CD8-positive, alpha-beta memory T cell (primary cell): ENCODE data around the gene LCN15. TPM values are rescaled to one million over a fixed set of nuclear protein-coding genes. Genes with fewer than 3 reads are reported as not detected.

Source experiments
- CTCF ChIA-PET: fragments of 350-600 bp; sonication (Branson Sonifier 250); formaldehyde crosslinking; loops from one replicate; lab custom pipeline; 2021; ENCODE audit warnings: antibody characterized with exemption; lab: Charles Lee
- POLR2A ChIA-PET: fragments of 350-600 bp; sonication (Branson Sonifier 250); formaldehyde crosslinking; loops from one replicate; lab custom pipeline; 2021; ENCODE audit warnings: antibody characterized with exemption; lab: Charles Lee
- DNase-seq, 5 donors: peaks; one replicate each; pipeline versions ENCODE4 v3.0.0 to v3.0.0-alpha.2; 2020 to 2022; ENCODE audit warnings: mixed read lengths in 1 of 5
- H3K27ac ChIP-seq: one replicate; pipeline ENCODE4 v1.7.0; 2013; ENCODE audit warnings: low read depth, mild to moderate bottlenecking, low read length, moderate library complexity
- H3K27me3 ChIP-seq: 2 replicates; pipeline ENCODE4 v1.7.0; 2013; ENCODE audit warnings: low read length, mild to moderate bottlenecking; ENCODE audit not compliant: insufficient read depth, poor library complexity, severe bottlenecking
- H3K36me3 ChIP-seq: 2 replicates; pipeline ENCODE4 v1.7.0; 2013; ENCODE audit warnings: mild to moderate bottlenecking, low read length, moderate library complexity; ENCODE audit not compliant: insufficient read depth
- H3K4me1 ChIP-seq: 2 replicates; pipeline ENCODE4 v1.7.0; 2013; ENCODE audit warnings: mild to moderate bottlenecking, low read length, moderate library complexity; ENCODE audit not compliant: insufficient read depth
- H3K4me3 ChIP-seq: 2 replicates; pipeline ENCODE4 v1.7.0; 2013; ENCODE audit warnings: mild to moderate bottlenecking, low read length
- H3K9me3 ChIP-seq: 2 replicates; pipeline ENCODE4 v1.7.0; 2013; ENCODE audit warnings: mild to moderate bottlenecking, low read length
- H3K27ac Mint-ChIP-seq, 8 donors: one replicate each; pipeline ENCODE4 v1.8.0; 2020 to 2021; ENCODE audit warnings: mixed read lengths in 8 of 8, mild to moderate bottlenecking in 6 of 8, inconsistent platforms in 3 of 8, moderate library complexity in 3 of 8
- H3K27me3 Mint-ChIP-seq, 2 donors: one replicate each; pipeline ENCODE4 v1.8.0; 2020 to 2021; ENCODE audit warnings: mixed read lengths in 2 of 2, mild to moderate bottlenecking in 1 of 2, moderate library complexity in 1 of 2
- H3K36me3 Mint-ChIP-seq, 3 donors: one replicate each; pipeline ENCODE4 v1.8.0; 2020 to 2021; ENCODE audit warnings: mixed read lengths in 3 of 3, inconsistent platforms in 1 of 3, mild to moderate bottlenecking in 1 of 3
- H3K4me1 Mint-ChIP-seq, 3 donors: one replicate each; pipeline ENCODE4 v1.8.0; 2020 to 2021; ENCODE audit warnings: mixed read lengths in 3 of 3, inconsistent platforms in 1 of 3, mild to moderate bottlenecking in 1 of 3
- H3K4me3 Mint-ChIP-seq, 7 donors: one replicate each; pipeline ENCODE4 v1.8.0; 2020 to 2021; ENCODE audit warnings: mixed read lengths in 7 of 7, mild to moderate bottlenecking in 6 of 7, moderate library complexity in 4 of 7, inconsistent platforms in 2 of 7
- H3K9me3 Mint-ChIP-seq, 5 donors: one replicate each; pipeline ENCODE4 v1.8.0; 2020 to 2022; ENCODE audit warnings: mixed read lengths in 5 of 5, mild to moderate bottlenecking in 3 of 5, moderate library complexity in 2 of 5, inconsistent platforms in 1 of 5
- polyA plus RNA-seq: library from polyadenylated mRNA; unstranded; fragments of 300-500 nt; fragmentation: Illumina TruSeq; gene quantifications from one replicate; pipeline ENCODE4 v1.2.3, GENCODE V29; 2021
- total RNA-seq, 2 experiments: library from RNA; stranded (reverse); gene quantifications; one replicate each; pipeline ENCODE4 v1.2.3, GENCODE V29; 2021

The LCN15 gene
- total and polyA plus RNA-seq, 3 experiments from 2014 or later: not detected

DNA sequence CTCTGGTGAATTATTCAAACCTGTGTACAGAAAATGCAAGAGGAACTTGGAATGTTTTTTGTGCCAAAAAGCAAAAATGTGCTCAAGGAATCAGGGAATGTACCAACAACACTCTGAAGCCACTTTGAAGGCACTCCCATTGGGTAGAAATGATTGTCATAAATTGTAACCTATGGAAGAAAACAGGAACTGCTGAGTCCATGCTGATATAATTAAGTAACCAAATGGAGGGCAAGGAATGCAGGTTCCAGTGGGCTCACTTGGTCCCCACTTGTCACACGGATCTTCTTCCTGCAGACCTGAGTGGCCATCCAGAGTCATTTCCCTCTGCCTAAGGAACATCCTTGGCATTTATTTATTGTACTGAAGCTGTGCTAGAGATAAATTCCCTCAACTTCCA, 13.1 kb downstream of the LCN15 start:
- Histone ChIP-seq H3K9me3 (peaks cover 9% of the 10 kb centered on the region), H3K27ac (no peak overlapping the region), H3K4me3 (no peak overlapping the region), H3K36me3 (no peaks in the 10 kb centered on the region), H3K27me3 (no peaks in the 10 kb centered on the region), H3K4me1 (no peaks in the 10 kb centered on the region)
- H3K9me3 Mint-ChIP-seq: peaks cover 15 to 21% (median 19%) of the 10 kb centered on the region in 5 donors
- no peaks in the 10 kb centered on the region for H3K4me1 Mint-ChIP-seq
- H3K27ac Mint-ChIP-seq: no peak overlapping the region
- peaks cover 8 to 18% of the 10 kb centered on the region in 2 donors for H3K27me3 Mint-ChIP-seq
- DNase-seq: no peak
- ChIA-PET POLR2A (no interaction called here), CTCF (interaction anchor here (1.2 kb wide), 1 partner anchor 15 kb away, joined by 3 read pairs; no protein-coding TSS in a partner anchor)
- peaks cover 0 to 12% (median 0%) of the 10 kb centered on the region in 3 donors for H3K36me3 Mint-ChIP-seq
- no peak overlapping the region for H3K4me3 Mint-ChIP-seq

DNA sequence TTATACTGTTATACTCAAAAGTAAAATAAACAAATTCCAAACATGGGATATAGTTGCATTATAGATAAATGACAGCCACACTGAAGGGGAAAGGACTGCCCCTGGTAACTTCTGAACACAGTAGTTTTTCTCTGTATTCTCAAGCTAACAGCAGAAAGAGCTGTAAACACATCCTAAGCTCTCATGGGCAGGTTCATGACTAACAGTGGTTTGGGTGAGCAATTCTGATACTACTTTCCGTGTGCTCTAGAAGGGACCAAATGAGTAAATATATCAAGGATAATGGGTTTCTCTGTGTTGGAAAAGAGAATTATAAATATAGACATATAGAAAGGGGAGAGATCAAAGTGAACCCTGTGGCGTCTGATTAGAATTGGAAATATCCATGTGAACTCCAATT, 13.8 kb downstream of the LCN15 start:
- ChIA-PET CTCF (no interaction called here), POLR2A (no interaction called here)
- peaks cover 9% of the 10 kb centered on the region for H3K9me3 ChIP-seq
- Mint-ChIP-seq H3K27ac (peak overlapping the region in 1 of 8 donors; percentile 54), H3K4me1 (no peaks in the 10 kb centered on the region), H3K9me3 (peaks cover 15 to 21% (median 16%) of the 10 kb centered on the region in 5 donors), H3K36me3 (peaks cover 0 to 12% (median 0%) of the 10 kb centered on the region in 3 donors), H3K27me3 (peaks cover 8 to 12% of the 10 kb centered on the region in 2 donors), H3K4me3 (no peak overlapping the region)
- H3K4me3 ChIP-seq: no peak overlapping the region
- no peaks in the 10 kb centered on the region for H3K27me3 ChIP-seq
- no peaks in the 10 kb centered on the region for H3K36me3 ChIP-seq
- no peak for DNase-seq
- no peaks in the 10 kb centered on the region for H3K4me1 ChIP-seq
- H3K27ac ChIP-seq: no peak overlapping the region

DNA sequence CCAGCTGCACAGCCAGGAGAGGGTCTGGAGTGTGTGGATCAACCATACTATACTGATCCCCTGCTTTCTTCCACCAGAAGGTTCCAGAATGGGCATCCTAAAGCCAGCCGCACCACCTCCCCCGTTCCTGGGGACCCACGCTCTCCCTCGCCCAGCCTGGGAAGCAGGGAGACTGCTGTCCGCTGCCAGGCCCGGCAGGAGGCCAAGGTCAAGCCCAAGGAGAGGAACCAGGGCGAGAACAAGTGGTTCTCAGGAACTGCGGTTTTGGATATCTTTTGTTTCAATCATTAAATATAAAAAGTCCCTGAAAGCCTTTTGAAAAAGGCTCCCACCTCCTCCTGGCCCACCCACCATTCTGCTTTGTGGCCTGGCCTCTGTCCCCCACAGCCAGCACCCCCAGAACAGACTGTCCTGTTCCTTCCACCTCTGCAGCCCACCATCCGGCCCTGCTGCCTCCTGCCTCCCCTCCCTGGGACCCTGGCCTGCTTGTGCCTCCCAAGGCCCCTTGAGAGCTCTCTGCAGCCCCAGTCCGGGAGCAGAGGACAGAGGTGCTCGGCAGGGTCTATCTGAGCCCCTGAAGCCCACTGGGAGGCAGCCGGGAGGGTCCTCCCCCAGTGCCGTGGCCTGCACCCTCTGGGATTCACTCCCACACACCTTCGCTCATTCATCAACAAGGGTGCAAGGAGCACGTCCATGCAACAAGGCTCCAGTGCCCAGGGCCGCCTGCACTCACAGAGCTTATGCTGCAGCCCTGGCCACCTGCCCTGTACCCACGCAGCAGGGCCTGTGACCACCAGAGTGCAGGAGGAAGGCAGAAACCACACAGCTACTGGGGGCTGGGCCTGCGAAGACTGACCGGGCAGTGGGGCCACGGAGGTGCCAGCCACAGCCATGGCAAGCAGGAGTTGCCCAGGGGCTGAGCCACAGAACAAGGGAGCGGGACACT, 15.4 kb downstream of the LCN15 start:
- Mint-ChIP-seq H3K9me3 (peaks cover 14 to 21% (median 15%) of the 10 kb centered on the region in 5 donors), H3K27me3 (peaks cover 8 to 10% of the 10 kb centered on the region in 2 donors), H3K4me1 (no peaks in the 10 kb centered on the region), H3K36me3 (peaks cover 0 to 12% (median 0%) of the 10 kb centered on the region in 3 donors), H3K27ac (no peak overlapping the region), H3K4me3 (no peak overlapping the region)
- no peak for DNase-seq
- H3K36me3 ChIP-seq: no peaks in the 10 kb centered on the region
- H3K27me3 ChIP-seq: no peaks in the 10 kb centered on the region
- POLR2A ChIA-PET: no interaction called here
- H3K4me3 ChIP-seq: no peak overlapping the region
- no peak overlapping the region for H3K27ac ChIP-seq
- H3K9me3 ChIP-seq: peaks cover 9% of the 10 kb centered on the region
- H3K4me1 ChIP-seq: no peaks in the 10 kb centered on the region
- CTCF ChIA-PET: interaction anchor here (1.3 kb wide), 1 partner anchor 9 kb away, joined by 3 read pairs; the partner anchor contains the start of gene LCN8

DNA sequence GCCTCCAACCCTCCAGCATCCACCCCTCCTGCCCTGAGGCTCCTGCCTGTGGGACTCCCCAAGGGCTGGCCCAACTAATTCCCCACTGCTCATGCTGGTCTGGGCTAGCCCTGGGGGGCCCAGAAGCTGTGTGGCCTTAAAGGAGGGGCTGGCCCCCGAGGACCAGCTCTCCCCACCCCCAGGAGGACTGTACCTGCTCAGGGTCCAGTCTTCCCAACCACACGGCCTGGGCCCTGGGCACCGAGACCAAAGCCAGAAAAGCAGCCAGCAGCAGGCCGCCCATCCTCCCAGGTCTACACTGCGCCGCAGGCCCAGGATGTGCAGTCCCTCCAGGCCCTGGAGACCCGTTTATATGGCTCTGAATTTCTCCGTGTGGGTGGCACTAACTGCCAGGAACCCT, 16.1 kb downstream of the LCN15 start, which contains the start of gene LCN6:
LCN6 (minus strand) TSS at position 325 of the 400 bp plus-strand sequence; CDS start at position 283, 42 bp downstream.
- no peak within 1 kb of the TSS for H3K27ac Mint-ChIP-seq
- CTCF ChIA-PET: interaction anchor here (1.3 kb wide), 1 partner anchor 10 kb away, joined by 3 read pairs; the partner anchor contains the start of gene LCN8
- Histone ChIP-seq H3K4me3 (no peak within 1 kb of the TSS), H3K27ac (no peak within 1 kb of the TSS), H3K27me3 (no peaks in the 10 kb centered on the region), H3K36me3 (no peaks in the 10 kb centered on the region), H3K9me3 (peaks cover 9% of the 10 kb centered on the region), H3K4me1 (no peaks in the 10 kb centered on the region)
- H3K4me1 Mint-ChIP-seq: no peaks in the 10 kb centered on the region
- H3K9me3 Mint-ChIP-seq: peaks cover 14 to 21% (median 15%) of the 10 kb centered on the region in 5 donors
- no peak within 1 kb of the TSS for H3K4me3 Mint-ChIP-seq
- H3K36me3 Mint-ChIP-seq: peaks cover 0 to 12% (median 0%) of the 10 kb centered on the region in 3 donors
- peaks cover 11 to 14% of the 10 kb centered on the region in 2 donors for H3K27me3 Mint-ChIP-seq
- DNase-seq: no peak
- POLR2A ChIA-PET: no interaction called here

DNA sequence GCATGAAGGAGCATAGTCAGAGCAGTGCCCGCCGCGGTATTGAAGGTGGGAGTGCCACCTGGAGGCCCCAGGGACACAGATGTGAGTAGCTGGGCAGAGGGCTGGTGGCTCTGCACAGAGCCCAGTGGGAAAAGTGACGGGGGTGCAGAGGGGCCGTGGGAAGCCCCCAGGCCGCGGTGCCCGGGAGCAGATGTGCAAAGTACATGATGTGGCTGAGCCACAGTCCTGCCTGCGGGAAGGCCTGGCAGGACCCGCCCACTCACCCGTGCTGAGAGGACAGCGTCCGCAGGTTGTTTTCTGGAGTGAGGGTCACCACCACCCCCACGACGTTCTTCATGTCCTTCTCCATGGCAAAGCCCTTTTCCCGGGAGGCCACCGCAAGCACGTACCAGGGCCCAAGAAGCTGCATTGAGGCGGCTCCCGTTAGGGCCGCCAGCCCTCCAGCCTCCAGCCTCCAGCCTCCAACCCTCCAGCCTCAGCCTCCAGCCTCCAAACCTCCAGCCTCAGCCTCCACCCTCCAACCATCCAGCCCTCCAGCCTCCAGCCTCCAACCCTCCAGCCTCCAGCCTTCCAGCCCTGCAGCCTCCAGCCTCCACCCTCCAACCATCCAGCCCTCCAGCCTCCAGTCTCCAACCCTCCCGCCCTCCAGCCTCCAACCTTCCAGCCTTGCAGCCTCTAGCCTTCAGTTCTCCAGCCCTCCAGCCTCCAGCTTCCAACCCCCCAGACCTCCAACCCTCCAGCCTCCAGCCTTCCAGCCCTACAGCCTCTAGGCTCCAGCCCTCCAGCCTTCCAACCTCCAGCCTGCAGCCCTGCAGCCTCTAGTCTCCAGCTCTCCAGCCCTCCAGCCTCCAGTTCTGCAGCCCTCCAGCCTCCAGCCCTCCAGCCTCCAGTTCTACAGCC, 16.9 kb downstream of the LCN15 start:
- Mint-ChIP-seq H3K4me3 (no peak overlapping the region), H3K9me3 (peaks cover 9 to 17% (median 11%) of the 10 kb centered on the region in 5 donors), H3K27ac (no peak overlapping the region), H3K36me3 (peaks cover 0 to 9% (median 0%) of the 10 kb centered on the region in 3 donors), H3K4me1 (no peaks in the 10 kb centered on the region), H3K27me3 (peaks cover 11 to 13% of the 10 kb centered on the region in 2 donors)
- H3K4me1 ChIP-seq: no peaks in the 10 kb centered on the region
- no peak for DNase-seq
- ChIA-PET CTCF (no interaction called here), POLR2A (no interaction called here)
- H3K27me3 ChIP-seq: no peaks in the 10 kb centered on the region
- H3K36me3 ChIP-seq: no peaks in the 10 kb centered on the region
- H3K9me3 ChIP-seq: peaks cover 9% of the 10 kb centered on the region
- no peak overlapping the region for H3K27ac ChIP-seq
- no peak overlapping the region for H3K4me3 ChIP-seq

DNA sequence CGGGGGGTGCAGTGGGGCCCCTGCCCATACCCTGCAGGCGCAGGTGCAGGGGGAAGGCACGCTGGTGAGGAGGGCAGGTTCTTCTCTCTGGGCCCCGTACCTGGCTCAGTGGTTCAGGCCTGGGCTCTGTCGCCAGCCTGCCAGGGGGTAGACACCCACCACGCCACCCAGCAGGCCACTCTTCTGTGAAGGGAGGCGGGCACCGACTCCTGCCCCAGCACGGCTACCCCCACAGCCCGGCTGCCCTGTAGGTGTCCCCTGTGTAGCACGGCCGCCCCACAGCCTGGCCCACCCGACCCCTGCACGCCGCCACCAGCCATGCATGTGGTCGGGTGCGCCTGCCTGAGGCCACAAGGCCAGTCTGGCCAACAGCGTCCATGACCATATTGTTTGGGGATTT, 17.7 kb downstream of the LCN15 start:
- H3K4me1 ChIP-seq: peaks cover 3% of the 10 kb centered on the region
- Mint-ChIP-seq H3K36me3 (peaks cover 0 to under 1% (median 0%) of the 10 kb centered on the region in 3 donors), H3K9me3 (peaks cover 1 to 9% (median 3%) of the 10 kb centered on the region in 5 donors), H3K4me3 (no peak overlapping the region), H3K27me3 (peaks cover 11 to 13% of the 10 kb centered on the region in 2 donors), H3K4me1 (peaks cover 0 to 4% (median 0%) of the 10 kb centered on the region in 3 donors), H3K27ac (no peak overlapping the region)
- H3K27me3 ChIP-seq: no peaks in the 10 kb centered on the region
- no peaks in the 10 kb centered on the region for H3K36me3 ChIP-seq
- no peak overlapping the region for H3K4me3 ChIP-seq
- CTCF ChIA-PET: no interaction called here
- POLR2A ChIA-PET: no interaction called here
- peaks cover 3% of the 10 kb centered on the region for H3K9me3 ChIP-seq
- H3K27ac ChIP-seq: no peak overlapping the region
- DNase-seq: no peak

DNA sequence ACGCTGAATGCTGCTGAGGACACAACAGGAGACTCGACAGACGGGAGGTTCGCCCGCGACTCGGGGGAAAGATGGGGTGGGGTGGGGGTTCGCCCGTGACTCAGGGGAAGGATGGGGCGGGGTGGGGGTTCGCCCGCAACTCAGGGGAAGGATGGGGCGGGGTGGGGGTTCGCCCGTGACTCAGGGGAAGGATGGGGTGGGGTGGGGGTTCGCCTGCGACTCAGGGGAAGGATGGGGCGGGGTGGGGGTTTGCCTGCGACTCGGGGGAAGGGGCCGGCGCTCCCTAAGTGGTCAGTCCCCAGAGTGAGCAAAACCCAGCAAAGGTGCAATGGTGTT, 18.2 kb downstream of the LCN15 start:
- peaks cover 8% of the 10 kb centered on the region for H3K4me1 ChIP-seq
- DNase-seq: no peak
- H3K27me3 Mint-ChIP-seq: peaks cover 11 to 13% of the 10 kb centered on the region in 2 donors
- no peak overlapping the region for H3K27ac Mint-ChIP-seq
- H3K9me3 Mint-ChIP-seq: peaks cover 0 to 7% (median 0%) of the 10 kb centered on the region in 5 donors
- H3K36me3 ChIP-seq: no peaks in the 10 kb centered on the region
- no peak overlapping the region for H3K4me3 Mint-ChIP-seq
- H3K27ac ChIP-seq: no peak overlapping the region
- no peaks in the 10 kb centered on the region for H3K9me3 ChIP-seq
- ChIA-PET POLR2A (no interaction called here), CTCF (no interaction called here)
- H3K36me3 Mint-ChIP-seq: no peaks in the 10 kb centered on the region
- H3K4me3 ChIP-seq: no peak overlapping the region
- H3K4me1 Mint-ChIP-seq: peaks cover 0 to 8% (median 0%) of the 10 kb centered on the region in 3 donors
- no peaks in the 10 kb centered on the region for H3K27me3 ChIP-seq
